HepG2 (cell line): ENCODE measurements around the gene NFYB. TPM values are rescaled to one million over a fixed set of nuclear protein-coding genes. Genes with fewer than 3 reads are reported as not detected.

ENCODE experiments used
- HIVEP1 ChIP-seq: sonication (generic); formaldehyde crosslinking; IDR thresholded peaks from 2 replicates; pipeline ENCODE4 v1.4.0; 2020; ENCODE audit warnings: mild to moderate bottlenecking, missing genetic modification reagents
- HNF4G ChIP-seq, 2 experiments: sonication (generic) in 1 of 2; formaldehyde crosslinking in 1 of 2; IDR thresholded peaks; 2 replicates each; pipeline versions ENCODE4 v1.4.0 to v1.6.1; 2011 to 2020; ENCODE audit warnings: borderline replicate concordance in 2 of 2, low read depth in 2 of 2, mild to moderate bottlenecking in 2 of 2, low read length in 1 of 2, missing genetic modification reagents in 1 of 2, moderate library complexity in 1 of 2
- IKZF1 ChIP-seq: fragments of 450-650 bp; IDR thresholded peaks from 2 replicates; pipeline ENCODE4 v1.7.1; 2016
- KDM1A ChIP-seq: IDR thresholded peaks from 2 replicates; pipeline ENCODE4 v1.6.1; 2016; ENCODE audit warnings: missing compliant biosample characterization
- KLF15 ChIP-seq: sonication (generic); formaldehyde crosslinking; IDR thresholded peaks from 2 replicates; pipeline ENCODE4 v1.8.1; 2023; ENCODE audit warnings: borderline replicate concordance, mild to moderate bottlenecking, inconsistent platforms, missing genetic modification reagents, mixed read lengths
- MIXL1 ChIP-seq: IDR thresholded peaks from 2 replicates; pipeline ENCODE4 v1.6.1; 2016
- MYNN ChIP-seq: sonication (generic); formaldehyde crosslinking; IDR thresholded peaks from 2 replicates; pipeline ENCODE4 v1.4.0; 2020; ENCODE audit warnings: mild to moderate bottlenecking, low read depth, missing genetic modification reagents
- POLR2AphosphoS5 ChIP-seq: IDR thresholded peaks from 2 replicates; pipeline ENCODE4 v1.6.1; 2012; ENCODE audit warnings: low read depth, low read length
- RARA ChIP-seq: IDR thresholded peaks from 2 replicates; pipeline ENCODE4 v1.6.1; 2016; ENCODE audit warnings: missing genetic modification reagents, missing compliant biosample characterization
- RFX1 ChIP-seq: fragments of 450-650 bp; IDR thresholded peaks from 2 replicates; pipeline ENCODE4 v1.6.1; 2017
- SIN3A ChIP-seq: IDR thresholded peaks from 2 replicates; pipeline ENCODE4 v1.6.1; 2011; ENCODE audit warnings: low read depth, mild to moderate bottlenecking, control low read depth, low read length, borderline replicate concordance
- SRSF1 ChIP-seq: fragments of 200-400 bp; formaldehyde crosslinking; optimal IDR thresholded peaks from 2 replicates; pipeline ENCODE3; 2017; ENCODE audit warnings: mild to moderate bottlenecking, low read depth, low read length, moderate library complexity
- ZFP41 ChIP-seq: sonication (generic); formaldehyde crosslinking; IDR thresholded peaks from 2 replicates; pipeline ENCODE4 v1.4.0; 2020; ENCODE audit warnings: mild to moderate bottlenecking, missing genetic modification reagents, borderline replicate concordance
- ZNF253 ChIP-seq: sonication (generic); formaldehyde crosslinking; IDR thresholded peaks from 2 replicates; pipeline ENCODE4 v1.8.0; 2022; ENCODE audit warnings: mild to moderate bottlenecking, missing genetic modification reagents, borderline replicate concordance
- ZNF292 ChIP-seq: sonication (generic); formaldehyde crosslinking; IDR thresholded peaks from 2 replicates; pipeline ENCODE4 v1.8.1; 2022; ENCODE audit warnings: mild to moderate bottlenecking, low read depth, missing genetic modification reagents, borderline replicate concordance
- ZNF431 ChIP-seq: sonication (generic); formaldehyde crosslinking; IDR thresholded peaks from 2 replicates; pipeline ENCODE4 v1.9.0; 2022; ENCODE audit warnings: missing genetic modification reagents, low read depth, mild to moderate bottlenecking, borderline replicate concordance
- ZNF557 ChIP-seq: sonication (generic); formaldehyde crosslinking; IDR thresholded peaks from 2 replicates; pipeline ENCODE4 v1.4.0; 2020; ENCODE audit warnings: missing genetic modification reagents
- ZNF83 ChIP-seq: sonication (generic); formaldehyde crosslinking; IDR thresholded peaks from 2 replicates; pipeline ENCODE4 v1.4.0; 2020; ENCODE audit warnings: missing genetic modification reagents, mild to moderate bottlenecking, borderline replicate concordance
- polyA plus RNA-seq, 8 experiments: library from polyadenylated mRNA; depleted of rRNA in 3 of 8; stranded (reverse) in 7 of 8; unstranded in 1 of 8; fragments of >200 nt; fragmentation: Illumina TruSeq in 4 of 8; extraction: Trizol in 4 of 8; gene quantifications; 2 replicates each; pipeline versions ENCODE4 v1.2.1 to v1.2.3, GENCODE V29; 2011 to 2016; ENCODE audit warnings: low read depth in 4 of 8, missing spikeins in 1 of 8, mixed read lengths in 1 of 8; ENCODE audit not compliant: insufficient read depth in 1 of 8
- total RNA-seq, 5 experiments: library from RNA; depleted of rRNA; stranded (reverse); fragments of >200 nt; fragmentation: Illumina TruSeq; extraction: Trizol; gene quantifications; 2 replicates each; pipeline ENCODE4 v1.2.3, GENCODE V29; 2016; ENCODE audit warnings: low read depth in 1 of 5
- TF ChIP-seq, protein P1 (sequence below): sonication (generic); formaldehyde crosslinking; IDR thresholded peaks from 2 replicates; pipeline ENCODE4 v1.5.0; 2020; ENCODE audit warnings: mild to moderate bottlenecking, missing genetic modification reagents
- TF ChIP-seq, protein P2 (sequence below): sonication (generic); formaldehyde crosslinking; IDR thresholded peaks from 2 replicates; pipeline ENCODE4 v1.5.1; 2020; ENCODE audit warnings: missing genetic modification reagents, mild to moderate bottlenecking, borderline replicate concordance
- TF ChIP-seq, protein P3 (sequence below): sonication (generic); formaldehyde crosslinking; IDR thresholded peaks from 2 replicates; pipeline ENCODE4 v1.4.0; 2020; ENCODE audit warnings: mild to moderate bottlenecking, missing genetic modification reagents
- TF ChIP-seq, protein P4 (sequence below): sonication (generic); formaldehyde crosslinking; IDR thresholded peaks from 2 replicates; pipeline ENCODE4 v1.4.0; 2020; ENCODE audit warnings: missing genetic modification reagents

NFYB gene
- total and polyA plus RNA-seq, 2 of the 13 experiments (the other 11 are each of a cell fraction or from before 2014, with no cell fraction given): 18.7 to 36.6 TPM

DNA sequence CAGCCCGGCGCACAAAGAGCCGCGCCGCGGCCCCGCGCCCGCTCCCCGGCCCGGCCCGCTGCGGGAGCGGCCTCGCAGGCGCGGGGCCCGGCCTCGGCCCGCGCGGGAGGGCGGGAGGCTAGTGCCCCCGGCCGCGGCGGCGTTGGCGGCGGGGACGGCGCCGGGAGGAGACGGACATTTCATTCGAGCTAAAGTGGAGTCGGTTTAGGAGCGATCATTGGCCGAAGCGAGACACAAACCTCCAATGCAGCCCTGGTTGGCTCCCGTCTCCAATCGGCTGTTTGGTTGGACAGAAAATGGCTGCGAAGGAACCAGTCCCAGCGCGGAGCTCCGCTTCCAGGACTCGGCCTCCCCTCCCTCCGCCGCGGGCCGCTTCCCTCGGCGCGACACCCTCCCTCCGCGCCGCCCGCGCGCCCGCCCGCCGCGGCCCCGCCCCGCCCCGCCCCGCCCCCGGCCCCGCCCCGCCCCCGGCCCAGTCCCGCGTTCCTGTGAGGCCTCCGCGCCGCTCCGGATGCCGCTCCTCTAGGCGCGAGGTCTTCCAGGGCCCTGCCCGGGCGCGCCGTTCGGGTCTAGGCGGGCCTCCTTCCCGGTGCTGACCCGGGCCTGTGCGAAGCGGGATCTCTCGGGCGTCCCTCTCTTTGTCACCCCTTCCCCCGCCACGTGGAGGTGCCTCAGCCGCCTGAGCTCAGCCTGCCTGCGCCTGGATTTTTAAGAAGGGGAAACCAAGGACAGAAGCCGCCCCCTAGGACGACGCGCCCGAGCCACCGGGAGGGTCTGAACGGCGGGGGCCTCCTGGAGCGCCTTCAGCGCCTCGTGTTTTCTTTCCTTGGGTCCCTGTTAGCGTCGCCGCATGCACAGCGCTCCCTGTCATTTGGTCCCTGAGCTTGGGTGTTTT, at the start of gene NFYB (continued):
- TF ChIP-seq ZNF557 (CRISPR knock-in tag) (0 out of 2 replicates have a peak, but pooled peaks have one; percentile 55), ZNF83 (CRISPR knock-in tag) (no peak), IKZF1 (no peak), ZFP41 (CRISPR knock-in tag) (no peak), SIN3A (no peak), HIVEP1 (CRISPR knock-in tag) (peak; percentile 59; the same call in 1 of the 2 replicates), RFX1 (no peak), KLF15 (CRISPR knock-in tag) (no peak), POLR2AphosphoS5 (peak; percentile 76), ZNF253 (CRISPR knock-in tag) (0 out of 2 replicates have a peak, but pooled peaks have one; percentile 13), MYNN (CRISPR knock-in tag) (no peak; the same call in 1 of the 2 replicates), RARA (CRISPR knock-in tag) (peak; percentile 23; the same call in 1 of the 2 replicates), ZNF431 (CRISPR knock-in tag) (no peak), HNF4G (IDR thresholded peaks at IDR 0.05; ENCODE audit: borderline replicate concordance, low read depth, low read length) (no peak), HNF4G (CRISPR knock-in tag; IDR thresholded peaks at IDR 0.05; ENCODE audit: borderline replicate concordance, low read depth) (no peak), KDM1A (CRISPR knock-in tag) (no peak), MIXL1 (CRISPR knock-in tag) (no peak), ZNF292 (CRISPR knock-in tag) (peak; percentile 53; the same call in 1 of the 2 replicates), SRSF1 (peak; percentile 100)
- TF ChIP-seq, protein P1, sequence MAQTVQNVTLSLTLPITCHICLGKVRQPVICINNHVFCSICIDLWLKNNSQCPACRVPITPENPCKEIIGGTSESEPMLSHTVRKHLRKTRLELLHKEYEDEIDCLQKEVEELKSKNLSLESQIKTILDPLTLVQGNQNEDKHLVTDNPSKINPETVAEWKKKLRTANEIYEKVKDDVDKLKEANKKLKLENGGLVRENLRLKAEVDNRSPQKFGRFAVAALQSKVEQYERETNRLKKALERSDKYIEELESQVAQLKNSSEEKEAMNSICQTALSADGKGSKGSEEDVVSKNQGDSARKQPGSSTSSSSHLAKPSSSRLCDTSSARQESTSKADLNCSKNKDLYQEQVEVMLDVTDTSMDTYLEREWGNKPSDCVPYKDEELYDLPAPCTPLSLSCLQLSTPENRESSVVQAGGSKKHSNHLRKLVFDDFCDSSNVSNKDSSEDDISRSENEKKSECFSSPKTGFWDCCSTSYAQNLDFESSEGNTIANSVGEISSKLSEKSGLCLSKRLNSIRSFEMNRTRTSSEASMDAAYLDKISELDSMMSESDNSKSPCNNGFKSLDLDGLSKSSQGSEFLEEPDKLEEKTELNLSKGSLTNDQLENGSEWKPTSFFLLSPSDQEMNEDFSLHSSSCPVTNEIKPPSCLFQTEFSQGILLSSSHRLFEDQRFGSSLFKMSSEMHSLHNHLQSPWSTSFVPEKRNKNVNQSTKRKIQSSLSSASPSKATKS (CRISPR knock-in tag): no peak
- TF ChIP-seq, protein P2, sequence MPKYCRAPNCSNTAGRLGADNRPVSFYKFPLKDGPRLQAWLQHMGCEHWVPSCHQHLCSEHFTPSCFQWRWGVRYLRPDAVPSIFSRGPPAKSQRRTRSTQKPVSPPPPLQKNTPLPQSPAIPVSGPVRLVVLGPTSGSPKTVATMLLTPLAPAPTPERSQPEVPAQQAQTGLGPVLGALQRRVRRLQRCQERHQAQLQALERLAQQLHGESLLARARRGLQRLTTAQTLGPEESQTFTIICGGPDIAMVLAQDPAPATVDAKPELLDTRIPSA: 0 out of 2 replicates have a peak, but pooled peaks have one; percentile 29
- TF ChIP-seq, protein P3, sequence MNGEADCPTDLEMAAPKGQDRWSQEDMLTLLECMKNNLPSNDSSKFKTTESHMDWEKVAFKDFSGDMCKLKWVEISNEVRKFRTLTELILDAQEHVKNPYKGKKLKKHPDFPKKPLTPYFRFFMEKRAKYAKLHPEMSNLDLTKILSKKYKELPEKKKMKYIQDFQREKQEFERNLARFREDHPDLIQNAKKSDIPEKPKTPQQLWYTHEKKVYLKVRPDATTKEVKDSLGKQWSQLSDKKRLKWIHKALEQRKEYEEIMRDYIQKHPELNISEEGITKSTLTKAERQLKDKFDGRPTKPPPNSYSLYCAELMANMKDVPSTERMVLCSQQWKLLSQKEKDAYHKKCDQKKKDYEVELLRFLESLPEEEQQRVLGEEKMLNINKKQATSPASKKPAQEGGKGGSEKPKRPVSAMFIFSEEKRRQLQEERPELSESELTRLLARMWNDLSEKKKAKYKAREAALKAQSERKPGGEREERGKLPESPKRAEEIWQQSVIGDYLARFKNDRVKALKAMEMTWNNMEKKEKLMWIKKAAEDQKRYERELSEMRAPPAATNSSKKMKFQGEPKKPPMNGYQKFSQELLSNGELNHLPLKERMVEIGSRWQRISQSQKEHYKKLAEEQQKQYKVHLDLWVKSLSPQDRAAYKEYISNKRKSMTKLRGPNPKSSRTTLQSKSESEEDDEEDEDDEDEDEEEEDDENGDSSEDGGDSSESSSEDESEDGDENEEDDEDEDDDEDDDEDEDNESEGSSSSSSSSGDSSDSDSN: peak; percentile 43; the same call in 1 of the 2 replicates
- TF ChIP-seq, protein P4, sequence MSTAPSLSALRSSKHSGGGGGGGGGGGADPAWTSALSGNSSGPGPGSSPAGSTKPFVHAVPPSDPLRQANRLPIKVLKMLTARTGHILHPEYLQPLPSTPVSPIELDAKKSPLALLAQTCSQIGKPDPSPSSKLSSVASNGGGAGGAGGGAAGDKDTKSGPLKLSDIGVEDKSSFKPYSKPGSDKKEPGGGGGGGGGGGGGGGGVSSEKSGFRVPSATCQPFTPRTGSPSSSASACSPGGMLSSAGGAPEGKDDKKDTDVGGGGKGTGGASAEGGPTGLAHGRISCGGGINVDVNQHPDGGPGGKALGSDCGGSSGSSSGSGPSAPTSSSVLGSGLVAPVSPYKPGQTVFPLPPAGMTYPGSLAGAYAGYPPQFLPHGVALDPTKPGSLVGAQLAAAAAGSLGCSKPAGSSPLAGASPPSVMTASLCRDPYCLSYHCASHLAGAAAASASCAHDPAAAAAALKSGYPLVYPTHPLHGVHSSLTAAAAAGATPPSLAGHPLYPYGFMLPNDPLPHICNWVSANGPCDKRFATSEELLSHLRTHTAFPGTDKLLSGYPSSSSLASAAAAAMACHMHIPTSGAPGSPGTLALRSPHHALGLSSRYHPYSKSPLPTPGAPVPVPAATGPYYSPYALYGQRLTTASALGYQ (CRISPR knock-in tag): peak; percentile 21; the same call in 1 of the 2 replicates
